Left forelimb (tissue), 1 donor: ENCODE data around the gene EIF1.
"Not testable (repeated sequence)": the region's sequence is repeated elsewhere in the genome, so short reads cannot be mapped to it uniquely, and the experiment has no call there.

Experiments used
- DNase-seq: peaks from one replicate; pipeline ENCODE4 v3.0.0-alpha.2; 2018; ENCODE audit warnings: low spot score

Gene EIF1

GRCh38 chr17:41700843-41701242 lies 12.2 kb downstream of the EIF1 start:
- not testable (repeated sequence) for DNase-seq

- no peak for DNase-seq
These were observed 14.0 kb downstream of the EIF1 start for GRCh38 chr17:41702712-41703111.

GRCh38 chr17:41705271-41705991 lies 16.7 kb downstream of the EIF1 start:
- no peak for DNase-seq

GRCh38 chr17:41707803-41708669 lies 19.4 kb downstream of the EIF1 start:
- no peak for DNase-seq

- DNase-seq = no peak
These were observed 21.9 kb downstream of the EIF1 start for GRCh38 chr17:41710472-41711090.

GRCh38 chr17:41711669-41712400 lies 23.1 kb downstream of the EIF1 start, which contains the start of gene GAST:
Gene GAST (plus strand): TSS chr17:41712331. CDS start chr17:41715437, 3,106 bp downstream.
- DNase-seq = no peak

GRCh38 chr17:41717408-41718286 lies 29.0 kb downstream of the EIF1 start:
- no peak for DNase-seq

- no peak for DNase-seq
These were observed 29.6 kb downstream of the EIF1 start for GRCh38 chr17:41718287-41718645.

- no peak for DNase-seq
These were observed 33.5 kb downstream of the EIF1 start for GRCh38 chr17:41722231-41722630.

- no peak for DNase-seq
These were observed 35.3 kb downstream of the EIF1 start for GRCh38 chr17:41723801-41724475.

- DNase-seq = no peak
These were observed 35.9 kb downstream of the EIF1 start for GRCh38 chr17:41724476-41725050.

- no peak for DNase-seq
These were observed 36.4 kb downstream of the EIF1 start for GRCh38 chr17:41725134-41725533.

- no peak for DNase-seq
These were observed 39.4 kb downstream of the EIF1 start for GRCh38 chr17:41728056-41728455.

GRCh38 chr17:41730479-41730878 lies 41.8 kb downstream of the EIF1 start:
- DNase-seq = no peak

GRCh38 chr17:41731836-41732235 lies 43.2 kb downstream of the EIF1 start:
- DNase-seq = no peak

GRCh38 chr17:41733348-41734138 lies 44.9 kb downstream of the EIF1 start:
- no peak for DNase-seq

- DNase-seq = no peak
These were observed 45.7 kb downstream of the EIF1 start, which contains the start of gene HAP1 for GRCh38 chr17:41734139-41734948. Gene HAP1 (minus strand): TSS chr17:41734643. CDS start chr17:41734634, 9 bp downstream.

- no peak for DNase-seq
These were observed 46.2 kb downstream of the EIF1 start for GRCh38 chr17:41734949-41735313.
